HepG2 (cell line): ENCODE data around the gene RGS7.

ENCODE experiments used
- BHLHE40 ChIP-seq: IDR thresholded peaks from 2 replicates; pipeline ENCODE4 v1.6.1; 2011; ENCODE audit warnings: low read length, improper control_type of control experiment
- CBFB ChIP-seq: sonication (generic); formaldehyde crosslinking; IDR thresholded peaks from 2 replicates; pipeline ENCODE4 v1.4.0; 2020; ENCODE audit warnings: missing genetic modification reagents
- FOXK2 ChIP-seq: fragments of 450-650 bp; IDR thresholded peaks from 2 replicates; pipeline ENCODE4 v1.6.1; 2016
- SAFB2 ChIP-seq: sonication (generic); formaldehyde crosslinking; IDR thresholded peaks from 2 replicates; pipeline ENCODE4 v1.5.1; 2020; ENCODE audit warnings: missing genetic modification reagents, low read depth, mild to moderate bottlenecking, borderline replicate concordance
- SAP130 ChIP-seq: IDR thresholded peaks from 2 replicates; pipeline ENCODE4 v1.6.1; 2016; ENCODE audit warnings: low read depth
- STAG1 ChIP-seq: sonication (generic); formaldehyde crosslinking; IDR thresholded peaks from 2 replicates; pipeline ENCODE4 v1.4.0; 2020; ENCODE audit warnings: missing genetic modification reagents
- TF ChIP-seq, protein P1 (sequence below): sonication (generic); formaldehyde crosslinking; conservative IDR thresholded peaks from 2 replicates; pipeline ENCODE4 v1.8.0; 2022; ENCODE audit warnings: mild to moderate bottlenecking, moderate library complexity, missing genetic modification reagents

DNA sequence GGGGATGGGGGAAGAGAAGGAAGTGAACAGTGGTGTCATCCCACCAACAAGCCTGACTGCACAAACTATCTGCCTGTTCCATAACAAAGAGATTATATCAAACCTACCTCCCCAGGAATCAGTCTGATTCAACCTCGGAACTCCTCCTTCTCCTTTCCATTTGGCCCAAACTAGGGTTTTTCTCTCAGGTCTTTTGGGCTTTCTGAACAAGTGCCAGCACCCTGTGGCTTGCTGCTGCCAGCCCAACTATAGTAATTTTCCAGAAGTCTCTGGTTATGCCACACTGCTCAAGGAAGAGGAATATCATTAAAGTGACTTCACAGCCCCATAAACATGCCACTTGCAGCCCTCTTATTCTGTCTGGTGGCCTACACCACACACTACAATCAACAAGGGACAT is 70.5 kb downstream of the RGS7 start:
- TF ChIP-seq SAFB2 = no peak
- no peak for TF ChIP-seq SAP130
- no peak for TF ChIP-seq BHLHE40
- no peak for TF ChIP-seq STAG1
- TF ChIP-seq, protein P1, sequence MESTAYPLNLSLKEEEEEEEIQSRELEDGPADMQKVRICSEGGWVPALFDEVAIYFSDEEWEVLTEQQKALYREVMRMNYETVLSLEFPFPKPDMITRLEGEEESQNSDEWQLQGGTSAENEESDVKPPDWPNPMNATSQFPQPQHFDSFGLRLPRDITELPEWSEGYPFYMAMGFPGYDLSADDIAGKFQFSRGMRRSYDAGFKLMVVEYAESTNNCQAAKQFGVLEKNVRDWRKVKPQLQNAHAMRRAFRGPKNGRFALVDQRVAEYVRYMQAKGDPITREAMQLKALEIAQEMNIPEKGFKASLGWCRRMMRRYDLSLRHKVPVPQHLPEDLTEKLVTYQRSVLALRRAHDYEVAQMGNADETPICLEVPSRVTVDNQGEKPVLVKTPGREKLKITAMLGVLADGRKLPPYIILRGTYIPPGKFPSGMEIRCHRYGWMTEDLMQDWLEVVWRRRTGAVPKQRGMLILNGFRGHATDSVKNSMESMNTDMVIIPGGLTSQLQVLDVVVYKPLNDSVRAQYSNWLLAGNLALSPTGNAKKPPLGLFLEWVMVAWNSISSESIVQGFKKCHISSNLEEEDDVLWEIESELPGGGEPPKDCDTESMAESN (CRISPR knock-in tag) = no peak
- no peak for TF ChIP-seq FOXK2
- TF ChIP-seq CBFB (CRISPR knock-in tag) = no peak
